HCT116 (cell line): ENCODE results near the gene IFNA13. TPM values are rescaled to one million over a fixed set of nuclear protein-coding genes. Genes with fewer than 3 reads are reported as not detected.

Experiments used
- ATAC-seq: fragments of 200-7000 bp; cut with Tn5 transposase; 2 replicates; pipeline ENCODE4 v1.9.1; 2020; ENCODE audit warnings: mild to moderate bottlenecking, moderate library complexity
- BruUV-seq: library from RNA; stranded (reverse); fragments of 400-500 nt; replicated peaks from 2 replicates; lab custom pipeline; 2021; lab: Mats Ljungman, UMichigan
- CTCF ChIA-PET: fragments of 300-600 bp; sonication (Branson Sonifier 250); formaldehyde crosslinking; loops from one replicate; lab custom pipeline; 2021; ENCODE audit warnings: antibody characterized with exemption; lab: Charles Lee
- POLR2A ChIA-PET: fragments of 300-600, 350-600 bp; sonication (Branson Sonifier 250); formaldehyde crosslinking; loops from one replicate; lab custom pipeline; 2021; ENCODE audit warnings: antibody characterized with exemption; lab: Charles Lee
- RAD21 ChIA-PET, 2 experiments: fragments of 300-600 bp; sonication (Branson Sonifier 250); formaldehyde crosslinking; loops; one replicate each; lab custom pipeline; 2023; ENCODE audit warnings: low total read pairs in 2 of 2; ENCODE audit not compliant: uncharacterized antibody in 2 of 2, unreplicated experiment in 2 of 2, low non-redundant PET in 1 of 2; lab: Charles Lee
- DNase-seq: peaks from one replicate; pipeline ENCODE4 v3.0.0-alpha.2; 2010; ENCODE audit warnings: low read depth, low spot score
- H2AFZ ChIP-seq: fragments of 200-600 bp; shearing (Covaris generic), sonication (generic); 2 replicates; pipeline ENCODE4 v1.6.1; 2017; ENCODE audit warnings: low read depth, mixed run types, mixed read lengths, antibody characterized with exemption, low read length; ENCODE audit not compliant: poor library complexity, severe bottlenecking
- H3K27ac ChIP-seq: 2 replicates; pipeline ENCODE4 v1.5.1; 2012; ENCODE audit warnings: low read depth, low read length
- H3K27me3 ChIP-seq: fragments of 200-600 bp; sonication (generic); 2 replicates; pipeline ENCODE4 v1.6.1; 2016; ENCODE audit warnings: mixed run types, low read length, mixed read lengths; ENCODE audit not compliant: insufficient read depth
- H3K36me3 ChIP-seq, 2 experiments: fragments of 200-500 bp in 1 of 2; fragments of 200-600 bp in 1 of 2; sonication (Bioruptor generic) in 1 of 2; sonication (generic) in 1 of 2; 2 replicates each; pipeline versions ENCODE4 v1.5.1 to v1.6.1; 2014 to 2016; ENCODE audit warnings: low read length in 2 of 2, inconsistent platforms in 1 of 2, mixed read lengths in 1 of 2, mixed run types in 1 of 2; ENCODE audit not compliant: insufficient read depth in 2 of 2, control insufficient read depth in 1 of 2
- H3K4me1 ChIP-seq, 2 experiments: fragments of 200-600 bp in 1 of 2; sonication (generic) in 1 of 2; 2 replicates each; pipeline versions ENCODE4 v1.5.1 to v1.6.1; 2012 to 2017; ENCODE audit warnings: low read length in 2 of 2, inconsistent platforms in 1 of 2, mild to moderate bottlenecking in 1 of 2, mixed read lengths in 1 of 2, mixed run types in 1 of 2, moderate library complexity in 1 of 2; ENCODE audit not compliant: insufficient read depth in 2 of 2, control insufficient read depth in 1 of 2
- H3K4me2 ChIP-seq: fragments of 200-600 bp; sonication (generic); 2 replicates; pipeline ENCODE4 v1.6.1; 2017; ENCODE audit warnings: mixed run types, low read length, mixed read lengths
- H3K4me3 ChIP-seq, 2 experiments: fragments of 200-600 bp in 1 of 2; sonication (generic) in 1 of 2; replicated peaks in 1 of 2; 2 replicates each; pipeline ENCODE4 v1.5.1; 2011 to 2016; ENCODE audit warnings: low read length in 2 of 2, control low read depth in 1 of 2, low read depth in 1 of 2, mild to moderate bottlenecking in 1 of 2, mixed read lengths in 1 of 2, mixed run types in 1 of 2
- H3K79me2 ChIP-seq: fragments of 200-600 bp; sonication (generic); 2 replicates; pipeline ENCODE4 v1.6.1; 2017; ENCODE audit warnings: mild to moderate bottlenecking, mixed run types, low read length, moderate library complexity, mixed read lengths; ENCODE audit not compliant: insufficient read depth
- H3K9ac ChIP-seq: fragments of 200-600 bp; sonication (generic); 2 replicates; pipeline ENCODE4 v1.6.1; 2016; ENCODE audit warnings: low read length, mixed read lengths
- H3K9me2 ChIP-seq: fragments of 200-600 bp; sonication (generic), shearing (Covaris generic); 2 replicates; pipeline ENCODE4 v1.6.1; 2017; ENCODE audit warnings: mixed run types, mild to moderate bottlenecking, moderate library complexity; ENCODE audit not compliant: insufficient read depth
- H3K9me3 ChIP-seq, 2 experiments: fragments of 200-500 bp in 1 of 2; fragments of 200-600 bp in 1 of 2; sonication (Bioruptor generic) in 1 of 2; sonication (generic) in 1 of 2; 2 replicates each; pipeline ENCODE4 v1.6.1; 2014 to 2017; ENCODE audit warnings: low read length in 2 of 2, mixed read lengths in 2 of 2, inconsistent platforms in 1 of 2, low read depth in 1 of 2, mild to moderate bottlenecking in 1 of 2, mixed run types in 1 of 2, moderate library complexity in 1 of 2; ENCODE audit not compliant: control insufficient read depth in 1 of 2, insufficient read depth in 1 of 2
- H4K20me1 ChIP-seq: fragments of 200-600 bp; sonication (generic), shearing (Covaris generic); 2 replicates; pipeline ENCODE4 v1.6.1; 2017; ENCODE audit warnings: mixed run types, mild to moderate bottlenecking, moderate library complexity; ENCODE audit not compliant: insufficient read depth
- CBX3 ChIP-seq: IDR thresholded peaks from 2 replicates; pipeline ENCODE4 v1.6.1; 2012; ENCODE audit warnings: low read depth
- CTCF ChIP-seq, 3 experiments: fragments of 200-600 bp in 1 of 3; sonication (generic) in 1 of 3; IDR thresholded peaks in 2 of 3; conservative IDR thresholded peaks in 1 of 3; 2 replicates each; pipeline ENCODE4 v1.5.1; 2012 to 2017; ENCODE audit warnings: low read depth in 2 of 3, low read length in 2 of 3, antibody characterized with exemption in 1 of 3, borderline replicate concordance in 1 of 3, control low read depth in 1 of 3, mild to moderate bottlenecking in 1 of 3, mixed read lengths in 1 of 3, mixed run types in 1 of 3, moderate library complexity in 1 of 3; ENCODE audit not compliant: insufficient read depth in 1 of 3
- EZH2phosphoT487 ChIP-seq: fragments of 200-600 bp; IDR thresholded peaks from 2 replicates; pipeline ENCODE4 v1.6.1; 2018; ENCODE audit warnings: antibody characterized with exemption, borderline replicate concordance
- MAX ChIP-seq: IDR thresholded peaks from 2 replicates; pipeline ENCODE4 v1.6.1; 2012
- POLR2A ChIP-seq: IDR thresholded peaks from 2 replicates; pipeline ENCODE4 v1.7.0; 2011; ENCODE audit warnings: borderline replicate concordance; ENCODE audit not compliant: insufficient read depth, insufficient read length; ENCODE audit errors: extremely low read depth
- RAD21 ChIP-seq: IDR thresholded peaks from 2 replicates; pipeline ENCODE4 v1.6.1; 2012; ENCODE audit warnings: low read depth, mild to moderate bottlenecking
- SP1 ChIP-seq: IDR thresholded peaks from 2 replicates; pipeline ENCODE4 v1.6.1; 2012; ENCODE audit warnings: low read depth
- ZFX ChIP-seq: fragments of 450-650 bp; IDR thresholded peaks from 2 replicates; pipeline ENCODE4 v1.6.1; 2017
- intact Hi-C: fragments of 100-400 bp; cut with micrococcal nuclease; formaldehyde crosslinking; loops from 2 replicates; pipeline ENCODE4 v1.10.0; 2022
- total RNA-seq: library from RNA; stranded (reverse); gene quantifications from one replicate; pipeline ENCODE4 v1.2.1, GENCODE V29; 2021; ENCODE audit not compliant: unreplicated experiment

Gene IFNA13
- total RNA-seq, 1 experiment from 2014 or later, result not detected

GRCh38 chr9:21317956-21318923 lies 49.6 kb downstream of the IFNA13 start:
- TF ChIP-seq ZFX (no peak), CTCF (IDR thresholded peaks at IDR 0.05 in 2 of 3, conservative IDR thresholded peaks at IDR 0.05 in 1 of 3; ENCODE audit: borderline replicate concordance in 1 of 3, insufficient read depth in 1 of 3, low read depth in 2 of 3, low read length in 2 of 3) (peak; percentile 54 to 68 (median 63); a peak in 5 of 6 replicates), EZH2phosphoT487 (no peak), CBX3 (no peak), RAD21 (peak; percentile 69), POLR2A (no peak), MAX (no peak), SP1 (no peak)
- Histone ChIP-seq H3K9me3 (no peaks in the 10 kb centered on the region), H3K9ac (no peak overlapping the region), H3K27ac (no peak overlapping the region), H3K27me3 (no peaks in the 10 kb centered on the region), H3K36me3 (no peaks in the 10 kb centered on the region), H3K4me2 (peak overlapping the region; percentile 42), H2AFZ (peak overlapping the region; percentile 52), H3K9me2 (no peaks in the 10 kb centered on the region), H3K4me1 (peaks cover 3 to 10% of the 10 kb centered on the region in 2 experiments; a peak in 3 of 4 replicates), H3K79me2 (no peaks in the 10 kb centered on the region), H4K20me1 (no peaks in the 10 kb centered on the region), H3K4me3 (no peak overlapping the region)
- no peak for DNase-seq
- peak; percentile 89 for ATAC-seq
- RAD21 ChIA-PET, result interaction anchor here in 1 of 2 experiments (0.6 to 0.7 kb wide), 3 partner anchors 83 to 809 kb away, joined by 4 read pairs; no protein-coding TSS in a partner anchor
- CTCF ChIA-PET, result interaction anchor here (0.6 to 3.3 kb wide), 19 partner anchors 8 to 1519 kb away, joined by 3 to 21 read pairs (median 4); no protein-coding TSS in a partner anchor
- no TSS peak for BruUV-seq
- POLR2A ChIA-PET, result interaction anchor here (1.0 kb wide), 1 partner anchor 204 kb away, joined by 3 read pairs; no protein-coding TSS in a partner anchor
- intact Hi-C loops, result no loop called here

Other genes with a start within 250 kb of the IFNA13 start
- gene IFNW1, start 226.2 kb downstream of the IFNA13 start, total RNA-seq, result not detected
- not detected for gene IFNA21, start 201.4 kb downstream of the IFNA13 start, total RNA-seq
- gene IFNA4, start 180.5 kb downstream of the IFNA13 start, total RNA-seq, result not detected
- not detected for gene IFNA7, start 165.9 kb downstream of the IFNA13 start, total RNA-seq
- gene IFNA10, start 160.9 kb downstream of the IFNA13 start, total RNA-seq, result not detected
- not detected for gene IFNA16, start 150.7 kb downstream of the IFNA13 start, total RNA-seq
- not detected for gene IFNA17, start 139.8 kb downstream of the IFNA13 start, total RNA-seq
- gene IFNA14, start 128.1 kb downstream of the IFNA13 start, total RNA-seq, result not detected
- gene IFNA5, start 62.7 kb downstream of the IFNA13 start, total RNA-seq, result not detected
- 16.4 TPM for gene KLHL9, start 32.7 kb downstream of the IFNA13 start, total RNA-seq
- not detected for gene IFNA6, start 17.2 kb downstream of the IFNA13 start, total RNA-seq
- gene IFNA2, start 17.3 kb upstream of the IFNA13 start, total RNA-seq, result not detected
- gene IFNA8, start 41.1 kb upstream of the IFNA13 start, total RNA-seq, result not detected
- gene IFNA1, start 72.4 kb upstream of the IFNA13 start, total RNA-seq, result not detected
- 0.96 TPM for gene IFNE, start 114.3 kb upstream of the IFNA13 start, total RNA-seq